Calu3 (cell line): ENCODE results near the gene RPS6KA2. TPM values are rescaled to one million over a fixed set of nuclear protein-coding genes. Genes with fewer than 3 reads are reported as not detected.

Experiments
- BruUV-seq: library from RNA; stranded (reverse); fragments of 400-500 nt; replicated peaks from 2 replicates; lab custom pipeline; 2021; lab: Mats Ljungman, UMichigan
- CTCF ChIA-PET: fragments of 300-600 bp; sonication (Branson Sonifier 250); formaldehyde crosslinking; loops from one replicate; lab custom pipeline; 2022; ENCODE audit warnings: antibody characterized with exemption; lab: Charles Lee
- DNase-seq: peaks from one replicate; pipeline ENCODE4 v3.0.0; 2022
- H3K27ac Mint-ChIP-seq: one replicate; pipeline ENCODE4 v1.8.0; 2022; ENCODE audit warnings: mixed read lengths; ENCODE audit not compliant: unreplicated experiment
- H3K27me3 Mint-ChIP-seq: one replicate; pipeline ENCODE4 v1.8.0; 2022; ENCODE audit warnings: mixed read lengths; ENCODE audit not compliant: unreplicated experiment
- H3K36me3 Mint-ChIP-seq: one replicate; pipeline ENCODE4 v1.8.0; 2022; ENCODE audit warnings: mild to moderate bottlenecking, moderate library complexity, mixed read lengths; ENCODE audit not compliant: insufficient read depth, unreplicated experiment
- H3K4me1 Mint-ChIP-seq: one replicate; pipeline ENCODE4 v1.8.0; 2022; ENCODE audit warnings: mild to moderate bottlenecking, low read depth, mixed read lengths; ENCODE audit not compliant: unreplicated experiment
- H3K4me3 Mint-ChIP-seq: one replicate; pipeline ENCODE4 v1.8.0; 2022; ENCODE audit warnings: mild to moderate bottlenecking, low read depth, moderate library complexity, mixed read lengths; ENCODE audit not compliant: unreplicated experiment
- H3K9me3 Mint-ChIP-seq: one replicate; pipeline ENCODE4 v1.8.0; 2022; ENCODE audit warnings: low read depth, mixed read lengths; ENCODE audit not compliant: unreplicated experiment
- CTCF ChIP-seq: fragments of 200-600 bp; IDR thresholded peaks from one replicate; pipeline ENCODE4 v1.8.0; 2022; ENCODE audit warnings: antibody characterized with exemption; ENCODE audit not compliant: unreplicated experiment
- intact Hi-C: fragments of 100-400 bp; cut with micrococcal nuclease; formaldehyde crosslinking; loops from one replicate; pipeline ENCODE4 v1.10.0; 2022; ENCODE audit not compliant: unreplicated experiment
- total RNA-seq: library from RNA; stranded (reverse); gene quantifications from 2 replicates; pipeline ENCODE4 v1.2.3, GENCODE V29; 2022

RPS6KA2 gene
- total RNA-seq, 1 experiment from 2014 or later = 41.3 TPM

- H3K4me3 Mint-ChIP-seq = no peak overlapping the region
- H3K27ac Mint-ChIP-seq = no peak overlapping the region
- intact Hi-C loops = no loop called here
- BruUV-seq = no TSS peak
- H3K9me3 Mint-ChIP-seq = peaks cover 7% of the 10 kb centered on the region
- TF ChIP-seq CTCF = no peak
- DNase-seq = no peak
- H3K4me1 Mint-ChIP-seq = no peaks in the 10 kb centered on the region
- H3K27me3 Mint-ChIP-seq = no peaks in the 10 kb centered on the region
- peaks cover 27% of the 10 kb centered on the region for H3K36me3 Mint-ChIP-seq
- CTCF ChIA-PET = no interaction called here
Observed at GRCh38 chr6:166412156-166412910, 214.7 kb downstream of the RPS6KA2 start.

GRCh38 chr6:166411721-166412151 is 215.3 kb downstream of the RPS6KA2 start:
- peaks cover 5% of the 10 kb centered on the region for H3K9me3 Mint-ChIP-seq
- no peak for DNase-seq
- intact Hi-C loops = no loop called here
- H3K4me1 Mint-ChIP-seq = no peaks in the 10 kb centered on the region
- H3K36me3 Mint-ChIP-seq = peaks cover 27% of the 10 kb centered on the region
- CTCF ChIA-PET = no interaction called here
- H3K27ac Mint-ChIP-seq = no peak overlapping the region
- no peak for TF ChIP-seq CTCF
- H3K27me3 Mint-ChIP-seq = no peaks in the 10 kb centered on the region
- BruUV-seq = no TSS peak
- no peak overlapping the region for H3K4me3 Mint-ChIP-seq

GRCh38 chr6:166411271-166411670 is 215.8 kb downstream of the RPS6KA2 start:
- no peak overlapping the region for H3K4me3 Mint-ChIP-seq
- no peak overlapping the region for H3K27ac Mint-ChIP-seq
- no peaks in the 10 kb centered on the region for H3K27me3 Mint-ChIP-seq
- H3K36me3 Mint-ChIP-seq = peaks cover 24% of the 10 kb centered on the region
- no peaks in the 10 kb centered on the region for H3K4me1 Mint-ChIP-seq
- BruUV-seq = no TSS peak
- peaks cover 3% of the 10 kb centered on the region for H3K9me3 Mint-ChIP-seq
- intact Hi-C loops = no loop called here
- no peak for DNase-seq
- TF ChIP-seq CTCF = no peak
- CTCF ChIA-PET = no interaction called here

GRCh38 chr6:166410426-166410935 is 216.6 kb downstream of the RPS6KA2 start:
- Mint-ChIP-seq H3K9me3 (no peaks in the 10 kb centered on the region), H3K4me3 (no peak overlapping the region), H3K27me3 (no peaks in the 10 kb centered on the region), H3K27ac (no peak overlapping the region), H3K4me1 (no peaks in the 10 kb centered on the region), H3K36me3 (peaks cover 20% of the 10 kb centered on the region)
- CTCF ChIA-PET = no interaction called here
- no peak for DNase-seq
- BruUV-seq = no TSS peak
- intact Hi-C loops = no loop called here
- no peak for TF ChIP-seq CTCF
